ENCODE measurements around the gene CHD2. TPM values are rescaled to one million over a fixed set of nuclear protein-coding genes. Genes with fewer than 3 reads are reported as not detected.
A peak's percentile ranks its signal among the peaks of the same experiment; 100 is the strongest.

Gene CHD2
- total and polyA plus RNA-seq, 9 donors = 53.4 to 71.2 (median 54.8) TPM

- WGBS (ENCODE audit: insufficient coverage) = 17% methylated on average over 2 of the region's 16 CpGs
- H3K27ac ChIP-seq (ENCODE audit: low read length) = peak overlapping the region; percentile 95
- H3K27me3 ChIP-seq (ENCODE audit: control insufficient read depth, insufficient read depth, low read length) = no peaks in the 10 kb centered on the region
- H3K4me1 ChIP-seq (ENCODE audit: control insufficient read depth, insufficient read depth, low read length) = peaks cover 20% of the 10 kb centered on the region
- H3K36me3 ChIP-seq (ENCODE audit: control insufficient read depth, insufficient read depth, low read length) = peaks cover 3% of the 10 kb centered on the region
- DNase-seq = peak; percentile 54
- H3K9me3 ChIP-seq (replicated peaks; ENCODE audit: control insufficient read depth, low read depth, low read length) = no peaks in the 10 kb centered on the region
- H3K4me3 ChIP-seq (ENCODE audit: low read length) = peak overlapping the region; percentile 64
These were observed 4.8 kb downstream of the CHD2 start for GRCh38 chr15:92904722-92905571.

GRCh38 chr15:92906020-92906419 is 5.9 kb downstream of the CHD2 start:
- peak overlapping the region; percentile 95 for H3K27ac ChIP-seq (ENCODE audit: low read length)
- H3K36me3 ChIP-seq (ENCODE audit: control insufficient read depth, insufficient read depth, low read length) = peaks cover 5% of the 10 kb centered on the region
- no peak for DNase-seq
- H3K4me1 ChIP-seq (ENCODE audit: control insufficient read depth, insufficient read depth, low read length) = peaks cover 22% of the 10 kb centered on the region
- H3K27me3 ChIP-seq (ENCODE audit: control insufficient read depth, insufficient read depth, low read length) = no peaks in the 10 kb centered on the region
- H3K9me3 ChIP-seq (replicated peaks; ENCODE audit: control insufficient read depth, low read depth, low read length) = no peaks in the 10 kb centered on the region
- H3K4me3 ChIP-seq (ENCODE audit: low read length) = no peak overlapping the region
- WGBS (ENCODE audit: insufficient coverage) = no CpG with 5 or more reads among the region's 3 CpGs

DNA sequence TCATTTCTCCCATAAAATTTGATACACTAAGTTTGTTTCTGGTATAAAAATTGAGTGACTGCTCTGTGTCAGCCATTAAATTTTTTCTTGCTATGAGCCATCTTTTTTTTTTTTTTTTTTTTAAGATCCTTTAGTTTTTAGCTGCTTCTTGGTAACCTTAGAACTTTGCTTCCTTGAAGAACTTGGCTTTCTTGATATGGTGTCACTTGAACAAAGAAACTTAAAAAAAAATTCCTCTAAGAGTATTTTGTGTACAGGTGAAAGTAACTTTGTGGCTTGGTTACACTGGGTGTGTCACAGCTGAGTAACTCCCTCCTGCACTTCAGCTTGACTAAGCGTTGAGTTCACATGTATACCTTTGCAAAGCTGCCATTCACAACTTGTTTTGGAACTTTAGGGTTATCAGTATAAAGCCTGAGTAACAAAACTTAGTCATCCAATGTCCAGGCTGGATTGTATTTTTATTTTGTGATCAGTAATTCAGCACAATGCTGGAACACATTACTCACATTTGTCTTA is 6.5 kb downstream of the CHD2 start:
- H3K36me3 ChIP-seq (ENCODE audit: control insufficient read depth, insufficient read depth, low read length) = peaks cover 7% of the 10 kb centered on the region
- H3K4me3 ChIP-seq (ENCODE audit: low read length) = no peak overlapping the region
- WGBS (ENCODE audit: insufficient coverage) = no CpG with 5 or more reads among the region's 1 CpG
- no peak for DNase-seq
- no peaks in the 10 kb centered on the region for H3K9me3 ChIP-seq (replicated peaks; ENCODE audit: control insufficient read depth, low read depth, low read length)
- peaks cover 22% of the 10 kb centered on the region for H3K4me1 ChIP-seq (ENCODE audit: control insufficient read depth, insufficient read depth, low read length)
- H3K27me3 ChIP-seq (ENCODE audit: control insufficient read depth, insufficient read depth, low read length) = no peaks in the 10 kb centered on the region
- peak overlapping the region; percentile 95 for H3K27ac ChIP-seq (ENCODE audit: low read length)

DNA sequence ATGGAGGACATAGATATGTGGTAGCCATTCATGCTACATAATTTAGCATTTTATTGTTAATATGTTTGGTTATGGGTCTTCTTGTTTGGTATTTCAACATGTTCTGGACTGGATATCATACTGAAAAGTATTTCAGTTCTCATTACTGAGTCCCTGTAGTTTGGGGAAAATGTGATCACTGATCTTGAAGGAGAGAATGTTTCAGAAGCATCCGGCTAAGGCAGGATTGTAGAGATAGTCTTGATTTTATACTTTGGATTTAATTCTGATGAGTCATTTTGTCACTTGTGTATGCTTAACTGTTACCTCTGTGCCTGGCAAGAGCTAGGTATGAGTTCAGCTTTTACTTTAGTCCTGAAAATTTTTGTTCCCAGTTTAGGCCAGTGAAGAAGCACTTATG is 7.1 kb downstream of the CHD2 start:
- H3K27ac ChIP-seq (ENCODE audit: low read length) = peak overlapping the region; percentile 95
- no peaks in the 10 kb centered on the region for H3K27me3 ChIP-seq (ENCODE audit: control insufficient read depth, insufficient read depth, low read length)
- DNase-seq = no peak
- H3K9me3 ChIP-seq (replicated peaks; ENCODE audit: control insufficient read depth, low read depth, low read length) = no peaks in the 10 kb centered on the region
- H3K4me1 ChIP-seq (ENCODE audit: control insufficient read depth, insufficient read depth, low read length) = peaks cover 22% of the 10 kb centered on the region
- H3K36me3 ChIP-seq (ENCODE audit: control insufficient read depth, insufficient read depth, low read length) = peaks cover 11% of the 10 kb centered on the region
- no peak overlapping the region for H3K4me3 ChIP-seq (ENCODE audit: low read length)
- 80% methylated on average over 1 of the region's 1 CpG for WGBS (ENCODE audit: insufficient coverage)

GRCh38 chr15:92907896-92908712 is 8.0 kb downstream of the CHD2 start:
- peaks cover 11% of the 10 kb centered on the region for H3K36me3 ChIP-seq (ENCODE audit: control insufficient read depth, insufficient read depth, low read length)
- no peaks in the 10 kb centered on the region for H3K27me3 ChIP-seq (ENCODE audit: control insufficient read depth, insufficient read depth, low read length)
- WGBS (ENCODE audit: insufficient coverage) = no CpG with 5 or more reads among the region's 5 CpGs
- H3K9me3 ChIP-seq (replicated peaks; ENCODE audit: control insufficient read depth, low read depth, low read length) = no peaks in the 10 kb centered on the region
- H3K4me1 ChIP-seq (ENCODE audit: control insufficient read depth, insufficient read depth, low read length) = peaks cover 24% of the 10 kb centered on the region
- H3K27ac ChIP-seq (ENCODE audit: low read length) = peak overlapping the region; percentile 95
- peak; percentile 58 for DNase-seq
- H3K4me3 ChIP-seq (ENCODE audit: low read length) = no peak overlapping the region

DNA sequence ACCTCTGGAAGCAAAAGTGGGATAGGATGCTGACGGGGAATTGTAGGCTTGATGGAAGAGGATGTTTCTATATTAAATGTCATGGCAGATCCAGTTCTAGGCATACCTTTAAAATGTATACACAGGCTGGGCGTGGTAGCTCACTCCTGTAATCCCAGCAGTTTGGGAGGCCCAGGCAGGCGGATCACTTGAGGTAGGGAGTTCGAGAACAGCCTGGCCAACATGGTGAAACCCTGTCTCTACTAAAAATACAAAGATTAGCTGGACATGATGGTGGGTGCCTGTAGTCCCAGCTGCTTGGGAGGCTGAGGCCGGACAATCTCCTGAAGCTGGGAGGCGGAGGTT is 8.6 kb downstream of the CHD2 start:
- Histone ChIP-seq H3K27ac (ENCODE audit: low read length) (peak overlapping the region; percentile 95), H3K4me3 (ENCODE audit: low read length) (no peak overlapping the region), H3K36me3 (ENCODE audit: control insufficient read depth, insufficient read depth, low read length) (peaks cover 11% of the 10 kb centered on the region), H3K4me1 (ENCODE audit: control insufficient read depth, insufficient read depth, low read length) (peaks cover 24% of the 10 kb centered on the region), H3K9me3 (replicated peaks; ENCODE audit: control insufficient read depth, low read depth, low read length) (no peaks in the 10 kb centered on the region), H3K27me3 (ENCODE audit: control insufficient read depth, insufficient read depth, low read length) (no peaks in the 10 kb centered on the region)
- no peak for DNase-seq
- 94% methylated on average over 3 of the region's 6 CpGs for WGBS (ENCODE audit: insufficient coverage)

- Histone ChIP-seq H3K27ac (ENCODE audit: low read length) (peak overlapping the region; percentile 95), H3K4me3 (ENCODE audit: low read length) (no peak overlapping the region), H3K27me3 (ENCODE audit: control insufficient read depth, insufficient read depth, low read length) (no peaks in the 10 kb centered on the region), H3K36me3 (ENCODE audit: control insufficient read depth, insufficient read depth, low read length) (peaks cover 11% of the 10 kb centered on the region), H3K4me1 (ENCODE audit: control insufficient read depth, insufficient read depth, low read length) (peaks cover 24% of the 10 kb centered on the region), H3K9me3 (replicated peaks; ENCODE audit: control insufficient read depth, low read depth, low read length) (no peaks in the 10 kb centered on the region)
- no peak for DNase-seq
- WGBS (ENCODE audit: insufficient coverage) = 100% methylated on average over 1 of the region's 7 CpGs
These were observed 9.1 kb downstream of the CHD2 start for GRCh38 chr15:92909136-92909781.

- Histone ChIP-seq H3K36me3 (ENCODE audit: control insufficient read depth, insufficient read depth, low read length) (peaks cover 11% of the 10 kb centered on the region), H3K27ac (ENCODE audit: low read length) (no peak overlapping the region), H3K9me3 (replicated peaks; ENCODE audit: control insufficient read depth, low read depth, low read length) (no peaks in the 10 kb centered on the region), H3K4me3 (ENCODE audit: low read length) (no peak overlapping the region), H3K27me3 (ENCODE audit: control insufficient read depth, insufficient read depth, low read length) (no peaks in the 10 kb centered on the region), H3K4me1 (ENCODE audit: control insufficient read depth, insufficient read depth, low read length) (peaks cover 21% of the 10 kb centered on the region)
- WGBS (ENCODE audit: insufficient coverage) = 100% methylated on average over 3 of the region's 13 CpGs
- no peak for DNase-seq
These were observed 10.3 kb downstream of the CHD2 start for GRCh38 chr15:92910451-92910850.

DNA sequence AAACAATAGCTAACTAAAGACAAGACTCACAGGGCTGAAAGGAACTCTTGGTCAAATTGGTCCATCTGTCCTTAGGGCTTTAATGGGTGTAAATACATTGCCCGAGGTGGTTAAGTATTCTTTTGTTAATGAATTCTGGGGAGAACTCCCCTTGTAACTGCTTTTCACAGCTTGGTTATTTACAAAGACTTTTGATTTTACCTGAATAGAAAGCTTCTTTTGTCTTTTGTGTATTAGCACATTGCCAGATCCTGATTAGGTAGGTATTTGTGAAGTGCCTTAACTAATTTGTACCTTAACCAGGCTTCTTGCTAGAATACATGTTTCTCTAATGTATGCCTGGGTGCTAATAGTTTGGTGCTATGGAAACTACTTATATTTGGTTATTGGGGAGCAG is 14.0 kb downstream of the CHD2 start:
- H3K4me1 ChIP-seq (ENCODE audit: control insufficient read depth, insufficient read depth, low read length) = peaks cover 10% of the 10 kb centered on the region

GRCh38 chr15:92914768-92915221 is 14.7 kb downstream of the CHD2 start:
- no peaks in the 10 kb centered on the region for H3K9me3 ChIP-seq (replicated peaks; ENCODE audit: control insufficient read depth, low read depth, low read length)
- H3K27ac ChIP-seq (ENCODE audit: low read length) = no peak overlapping the region
- no peaks in the 10 kb centered on the region for H3K27me3 ChIP-seq (ENCODE audit: control insufficient read depth, insufficient read depth, low read length)
- peaks cover 5% of the 10 kb centered on the region for H3K4me1 ChIP-seq (ENCODE audit: control insufficient read depth, insufficient read depth, low read length)
- peaks cover 12% of the 10 kb centered on the region for H3K36me3 ChIP-seq (ENCODE audit: control insufficient read depth, insufficient read depth, low read length)
- DNase-seq = no peak
- no peak overlapping the region for H3K4me3 ChIP-seq (ENCODE audit: low read length)
- 92% methylated on average over 2 of the region's 4 CpGs for WGBS (ENCODE audit: insufficient coverage)

More for the DNA sequence above, 14.0 kb downstream of the CHD2 start:
- H3K36me3 ChIP-seq (ENCODE audit: control insufficient read depth, insufficient read depth, low read length) = peaks cover 14% of the 10 kb centered on the region
- no peaks in the 10 kb centered on the region for H3K27me3 ChIP-seq (ENCODE audit: control insufficient read depth, insufficient read depth, low read length)
- DNase-seq = no peak
- no peaks in the 10 kb centered on the region for H3K9me3 ChIP-seq (replicated peaks; ENCODE audit: control insufficient read depth, low read depth, low read length)
- no peak overlapping the region for H3K27ac ChIP-seq (ENCODE audit: low read length)
- H3K4me3 ChIP-seq (ENCODE audit: low read length) = no peak overlapping the region
- no CpG with 5 or more reads among the region's 1 CpG for WGBS (ENCODE audit: insufficient coverage)
